SJCRH30 (cell line): ENCODE data around the gene BMPER. TPM values are rescaled to one million over a fixed set of nuclear protein-coding genes. Genes with fewer than 3 reads are reported as not detected.

Experiments
- DNase-seq, 2 experiments: peaks; one replicate each; pipeline ENCODE4 v3.0.0-alpha.2; 2015 to 2020
- H3K27ac ChIP-seq: fragments of 250-450 bp; sonication (Bioruptor Pico); 2 replicates; pipeline ENCODE4 v1.5.1; 2020; ENCODE audit warnings: mild to moderate bottlenecking, moderate library complexity
- H3K27me3 ChIP-seq: fragments of 250-450 bp; sonication (Bioruptor Pico); 2 replicates; pipeline ENCODE4 v1.5.1; 2020; ENCODE audit warnings: mild to moderate bottlenecking, moderate library complexity
- H3K36me3 ChIP-seq: fragments of 250-450 bp; sonication (Bioruptor Pico); 2 replicates; pipeline ENCODE4 v1.5.1; 2020; ENCODE audit warnings: mild to moderate bottlenecking, moderate library complexity
- H3K4me1 ChIP-seq: fragments of 250-450 bp; sonication (Bioruptor Pico); 2 replicates; pipeline ENCODE4 v1.5.1; 2020; ENCODE audit warnings: mild to moderate bottlenecking, moderate library complexity
- H3K4me3 ChIP-seq: fragments of 250-450 bp; sonication (Bioruptor Pico); 2 replicates; pipeline ENCODE4 v1.5.1; 2020; ENCODE audit warnings: mild to moderate bottlenecking, moderate library complexity
- H3K9me3 ChIP-seq: fragments of 250-450 bp; sonication (Bioruptor Pico); replicated peaks from 2 replicates; pipeline ENCODE4 v1.5.1; 2020; ENCODE audit warnings: mild to moderate bottlenecking, moderate library complexity
- total RNA-seq: library from RNA; depleted of rRNA; stranded (reverse); fragments of >200 nt; shearing (Covaris generic); gene quantifications from 2 replicates; pipeline ENCODE4 v1.2.3, GENCODE V29; 2014

BMPER gene
- total RNA-seq, 1 experiment from 2014 or later = 0.47 TPM

- Histone ChIP-seq H3K36me3 (no peaks in the 10 kb centered on the region), H3K4me1 (no peaks in the 10 kb centered on the region), H3K27ac (no peak overlapping the region), H3K27me3 (no peaks in the 10 kb centered on the region; the same call in 1 of the 2 replicates), H3K4me3 (no peak overlapping the region), H3K9me3 (no peaks in the 10 kb centered on the region)
- DNase-seq = no peak
Observed at GRCh38 chr7:34074421-34074820, 169.1 kb downstream of the BMPER start.

DNA sequence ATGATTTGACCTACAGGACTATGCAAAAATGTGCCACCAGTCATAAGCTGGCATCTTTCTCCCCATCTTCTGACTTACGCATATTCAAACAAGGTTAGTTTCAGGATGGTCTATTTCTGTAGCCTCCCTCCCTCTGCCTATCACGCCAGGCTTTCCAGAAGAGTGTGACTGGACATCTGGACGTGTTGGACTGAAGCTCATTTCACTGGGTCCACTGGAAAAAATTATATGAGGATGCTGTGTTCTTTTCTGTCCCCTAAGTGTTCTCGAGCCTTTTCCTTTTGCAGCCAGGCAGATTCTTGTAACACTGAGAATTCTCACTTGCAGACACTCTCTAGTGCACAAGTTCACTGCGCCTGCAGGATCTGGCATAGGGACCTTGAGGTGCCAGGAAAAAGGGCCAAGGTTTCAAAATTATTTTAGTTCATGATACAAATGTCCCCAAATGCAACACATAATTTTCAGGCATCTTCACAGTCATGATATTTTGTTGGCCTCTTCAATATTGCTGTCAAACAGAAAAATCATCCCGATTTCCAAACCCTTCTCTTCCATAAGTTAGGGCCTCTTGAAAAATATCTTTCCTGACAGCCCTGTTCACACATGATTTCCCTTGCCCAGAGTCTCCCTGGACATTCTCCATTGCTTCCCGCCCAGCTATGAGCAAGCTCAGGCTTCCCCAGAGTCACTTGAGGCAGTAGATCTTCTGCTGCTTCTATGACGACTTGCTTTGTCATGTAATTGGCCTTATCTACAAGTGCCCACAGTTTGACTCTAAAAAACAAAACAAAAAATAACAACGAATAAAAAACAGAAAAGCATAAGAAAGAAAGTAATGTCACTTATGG is 170.4 kb downstream of the BMPER start:
- no peak for DNase-seq
- H3K36me3 ChIP-seq = no peaks in the 10 kb centered on the region
- H3K27me3 ChIP-seq = no peaks in the 10 kb centered on the region; the same call in 1 of the 2 replicates
- no peaks in the 10 kb centered on the region for H3K9me3 ChIP-seq
- H3K4me1 ChIP-seq = no peaks in the 10 kb centered on the region
- no peak overlapping the region for H3K4me3 ChIP-seq
- H3K27ac ChIP-seq = no peak overlapping the region

- Histone ChIP-seq H3K36me3 (no peaks in the 10 kb centered on the region), H3K9me3 (no peaks in the 10 kb centered on the region), H3K27me3 (no peaks in the 10 kb centered on the region; the same call in 1 of the 2 replicates), H3K4me3 (no peak overlapping the region), H3K4me1 (no peaks in the 10 kb centered on the region), H3K27ac (no peak overlapping the region)
- no peak for DNase-seq
Observed at GRCh38 chr7:34077168-34077567, 171.8 kb downstream of the BMPER start.

DNA sequence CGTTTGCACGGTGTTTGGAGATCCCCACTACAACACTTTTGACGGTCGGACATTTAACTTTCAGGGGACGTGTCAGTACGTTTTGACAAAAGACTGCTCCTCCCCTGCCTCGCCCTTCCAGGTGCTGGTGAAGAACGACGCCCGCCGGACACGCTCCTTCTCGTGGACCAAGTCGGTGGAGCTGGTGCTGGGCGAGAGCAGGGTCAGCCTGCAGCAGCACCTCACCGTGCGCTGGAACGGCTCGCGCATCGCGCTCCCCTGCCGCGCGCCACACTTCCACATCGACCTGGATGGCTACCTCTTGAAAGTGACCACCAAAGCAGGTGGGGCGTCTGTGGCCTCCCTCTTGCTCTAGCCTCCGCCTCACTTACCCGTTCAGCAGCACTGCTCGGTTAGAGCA is 173.5 kb downstream of the BMPER start:
- H3K4me1 ChIP-seq = no peaks in the 10 kb centered on the region
- H3K27me3 ChIP-seq = no peaks in the 10 kb centered on the region; the same call in 1 of the 2 replicates
- no peaks in the 10 kb centered on the region for H3K36me3 ChIP-seq
- H3K4me3 ChIP-seq = no peak overlapping the region
- no peak for DNase-seq
- no peaks in the 10 kb centered on the region for H3K9me3 ChIP-seq
- H3K27ac ChIP-seq = no peak overlapping the region

DNA sequence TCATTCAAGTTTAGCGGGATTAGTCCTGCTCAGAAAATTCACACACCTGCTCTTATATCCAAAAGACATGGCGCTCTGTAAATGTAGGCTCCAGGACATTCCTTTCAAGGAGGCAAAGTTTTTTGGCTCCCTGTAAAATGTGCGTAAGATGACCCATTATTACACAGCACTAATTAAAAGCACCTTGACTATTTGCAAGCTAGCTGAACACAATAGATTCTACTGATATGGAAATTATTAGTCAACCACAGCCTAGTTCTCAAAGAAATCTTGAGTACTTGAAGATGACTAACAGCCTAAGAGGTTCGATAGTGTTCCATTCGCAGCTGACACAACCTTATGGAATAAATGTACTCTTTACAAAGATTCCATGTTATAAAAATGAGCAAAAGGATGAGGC is 175.2 kb downstream of the BMPER start:
- Histone ChIP-seq H3K4me3 (no peak overlapping the region), H3K9me3 (no peaks in the 10 kb centered on the region), H3K27me3 (no peaks in the 10 kb centered on the region; the same call in 1 of the 2 replicates), H3K36me3 (no peaks in the 10 kb centered on the region), H3K4me1 (no peaks in the 10 kb centered on the region), H3K27ac (no peak overlapping the region)
- no peak for DNase-seq

DNA sequence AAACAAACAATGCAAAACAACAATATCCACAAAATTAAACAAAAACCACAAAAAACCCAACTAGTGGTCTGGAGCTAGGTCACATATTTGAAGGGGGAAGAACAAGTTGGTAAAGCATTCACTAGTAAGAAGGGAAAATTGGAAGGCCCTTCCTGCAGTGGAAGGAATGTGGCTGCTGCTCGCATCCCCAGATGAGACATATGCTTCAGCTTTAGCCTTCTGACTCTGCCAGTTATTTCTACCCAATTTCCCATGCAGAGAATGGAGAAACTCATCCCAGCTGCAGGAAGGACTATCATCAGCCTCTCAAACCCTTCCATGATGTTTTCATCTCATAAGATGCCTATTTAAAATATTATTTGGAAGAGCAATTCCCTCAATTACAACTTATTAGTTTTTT is 176.6 kb downstream of the BMPER start:
- no peaks in the 10 kb centered on the region for H3K4me1 ChIP-seq
- no peak overlapping the region for H3K27ac ChIP-seq
- no peak overlapping the region for H3K4me3 ChIP-seq
- no peaks in the 10 kb centered on the region for H3K9me3 ChIP-seq
- H3K27me3 ChIP-seq = no peaks in the 10 kb centered on the region; the same call in 1 of the 2 replicates
- H3K36me3 ChIP-seq = no peaks in the 10 kb centered on the region
- DNase-seq = no peak

DNA sequence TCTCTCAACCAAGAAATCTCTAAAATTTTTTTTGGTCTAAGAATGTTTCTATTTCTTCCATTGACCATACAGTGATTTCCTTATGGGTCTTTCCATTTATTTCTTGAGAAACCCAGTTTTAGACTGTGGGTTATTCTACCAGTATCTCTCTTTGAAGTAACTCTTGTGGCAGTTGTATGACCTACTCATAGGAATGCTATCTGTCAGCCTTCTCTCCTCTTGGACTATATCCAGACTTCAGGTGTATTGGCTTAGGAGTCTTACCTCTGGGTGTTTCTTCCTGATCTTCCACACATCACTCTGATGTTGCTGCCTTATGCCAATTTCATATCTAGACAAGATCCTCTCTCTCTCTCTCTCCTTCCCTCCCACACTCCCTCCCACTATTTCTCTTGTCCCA is 178.1 kb downstream of the BMPER start:
- H3K27me3 ChIP-seq = no peaks in the 10 kb centered on the region
- no peak for DNase-seq
- no peaks in the 10 kb centered on the region for H3K9me3 ChIP-seq
- no peaks in the 10 kb centered on the region for H3K36me3 ChIP-seq
- H3K4me1 ChIP-seq = no peaks in the 10 kb centered on the region
- H3K27ac ChIP-seq = no peak overlapping the region
- no peak overlapping the region for H3K4me3 ChIP-seq

- H3K27me3 ChIP-seq = no peaks in the 10 kb centered on the region
- no peaks in the 10 kb centered on the region for H3K9me3 ChIP-seq
Observed at GRCh38 chr7:34084651-34085050, 179.3 kb downstream of the BMPER start.

GRCh38 chr7:34086064-34086463 is 180.7 kb downstream of the BMPER start:
- no peaks in the 10 kb centered on the region for H3K9me3 ChIP-seq
- H3K36me3 ChIP-seq = no peaks in the 10 kb centered on the region
- H3K27ac ChIP-seq = no peak overlapping the region
- no peak for DNase-seq
- no peaks in the 10 kb centered on the region for H3K27me3 ChIP-seq
- no peak overlapping the region for H3K4me3 ChIP-seq
- H3K4me1 ChIP-seq = no peaks in the 10 kb centered on the region

More at GRCh38 chr7:34084651-34085050, 179.3 kb downstream of the BMPER start:
- Histone ChIP-seq H3K27ac (no peak overlapping the region), H3K4me1 (no peaks in the 10 kb centered on the region), H3K36me3 (no peaks in the 10 kb centered on the region), H3K4me3 (no peak overlapping the region)
- no peak for DNase-seq

DNA sequence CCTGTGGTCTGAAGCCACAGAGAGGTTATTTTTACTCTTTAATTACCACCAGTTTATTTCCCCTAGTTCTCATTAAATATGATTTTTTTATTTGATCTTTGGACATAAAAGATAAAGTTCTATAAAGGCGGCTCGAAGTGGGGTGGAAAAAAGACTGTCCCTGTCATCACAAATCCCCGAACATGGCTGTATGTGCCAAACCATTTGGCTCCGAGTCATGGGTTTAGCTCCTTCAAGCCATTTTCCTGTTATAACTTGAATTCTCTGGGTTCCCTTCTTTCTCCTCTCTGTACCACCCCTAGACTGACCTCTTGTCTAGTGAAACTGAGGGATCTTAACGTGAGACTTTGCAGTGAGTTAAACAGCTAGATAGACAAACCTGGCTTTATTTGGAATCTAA is 181.6 kb downstream of the BMPER start:
- no peaks in the 10 kb centered on the region for H3K4me1 ChIP-seq
- no peak overlapping the region for H3K27ac ChIP-seq
- H3K36me3 ChIP-seq = no peaks in the 10 kb centered on the region
- H3K4me3 ChIP-seq = no peak overlapping the region
- no peaks in the 10 kb centered on the region for H3K9me3 ChIP-seq
- no peaks in the 10 kb centered on the region for H3K27me3 ChIP-seq
- no peak for DNase-seq

DNA sequence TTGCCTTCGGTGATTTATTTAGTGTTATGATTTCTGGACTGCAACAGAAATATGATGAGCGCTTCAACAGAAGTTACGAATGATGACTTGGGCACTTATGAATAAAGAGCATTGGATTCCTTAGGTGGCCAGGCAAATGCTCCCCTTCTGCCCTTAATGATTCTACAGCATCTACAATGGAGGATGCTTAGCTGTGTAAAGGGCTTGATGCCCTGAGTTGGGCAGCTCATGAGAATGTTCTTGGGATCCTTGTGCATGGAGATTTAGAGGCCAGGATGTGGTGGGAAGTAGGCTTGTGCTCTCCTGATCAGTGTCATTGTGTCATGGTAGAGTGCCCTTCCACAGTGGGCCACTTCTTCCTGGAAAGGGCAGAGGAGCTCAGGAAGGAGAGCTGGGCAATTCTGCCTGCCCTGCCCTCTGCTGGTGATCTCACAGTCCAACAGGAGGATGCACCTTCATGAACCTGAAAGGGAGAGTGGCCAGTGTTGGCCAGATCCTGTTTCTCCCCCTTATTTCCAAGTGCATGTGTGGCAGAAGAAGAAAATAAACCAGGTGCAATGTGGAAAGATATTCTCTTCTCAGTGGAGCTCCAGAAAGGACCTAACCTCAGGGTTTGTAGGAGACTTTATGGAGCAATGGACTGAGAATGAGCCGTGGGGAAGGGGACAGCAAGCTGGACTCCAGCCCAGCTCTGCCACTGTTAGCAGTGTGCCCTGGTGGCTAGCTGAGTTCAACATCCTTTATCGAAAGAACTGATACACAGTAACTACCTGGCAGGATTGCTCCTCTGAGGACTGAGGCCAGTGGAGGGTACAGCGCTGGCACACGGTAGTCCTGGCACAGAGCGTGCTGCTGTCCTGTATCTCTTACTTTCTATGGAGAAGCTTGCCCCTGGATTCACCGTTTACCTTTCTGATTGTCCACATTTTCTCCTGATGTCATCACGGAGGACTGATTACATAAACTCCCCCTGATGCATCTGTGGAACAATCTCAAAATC is 182.9 kb downstream of the BMPER start:
- Histone ChIP-seq H3K27me3 (no peaks in the 10 kb centered on the region), H3K4me1 (no peaks in the 10 kb centered on the region), H3K36me3 (no peaks in the 10 kb centered on the region), H3K27ac (no peak overlapping the region), H3K4me3 (no peak overlapping the region), H3K9me3 (no peaks in the 10 kb centered on the region)
- DNase-seq = peak; percentile 40 to 68

DNA sequence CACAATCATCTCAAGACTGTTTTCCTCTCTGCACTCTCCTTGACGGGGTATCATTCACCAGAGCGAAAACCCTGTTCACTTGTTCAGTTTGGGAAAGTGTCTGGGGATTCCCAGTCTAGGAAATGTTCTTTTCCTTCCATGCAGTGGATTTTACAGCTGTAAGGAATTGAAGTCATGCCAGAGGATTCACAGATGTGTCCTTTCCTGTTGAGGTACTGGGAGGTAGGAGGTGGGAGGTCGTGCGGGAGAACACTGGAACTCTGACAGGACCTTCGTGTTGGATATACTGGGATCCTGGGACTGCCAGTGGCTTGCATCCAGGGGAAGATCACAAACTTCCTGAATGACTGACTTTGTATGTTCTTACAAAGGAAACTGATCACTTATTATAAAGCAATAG is 185.5 kb downstream of the BMPER start:
- H3K9me3 ChIP-seq = no peaks in the 10 kb centered on the region
- no peak overlapping the region for H3K4me3 ChIP-seq
- no peaks in the 10 kb centered on the region for H3K27me3 ChIP-seq
- no peaks in the 10 kb centered on the region for H3K36me3 ChIP-seq
- no peaks in the 10 kb centered on the region for H3K4me1 ChIP-seq
- DNase-seq = no peak
- H3K27ac ChIP-seq = no peak overlapping the region

- H3K27me3 ChIP-seq = no peaks in the 10 kb centered on the region
- H3K4me1 ChIP-seq = no peaks in the 10 kb centered on the region
- H3K9me3 ChIP-seq = no peaks in the 10 kb centered on the region
- H3K36me3 ChIP-seq = no peaks in the 10 kb centered on the region
- H3K4me3 ChIP-seq = no peak overlapping the region
- H3K27ac ChIP-seq = no peak overlapping the region
- peak; percentile 39 to 76 for DNase-seq
Observed at GRCh38 chr7:34091321-34091917, 186.1 kb downstream of the BMPER start.

DNA sequence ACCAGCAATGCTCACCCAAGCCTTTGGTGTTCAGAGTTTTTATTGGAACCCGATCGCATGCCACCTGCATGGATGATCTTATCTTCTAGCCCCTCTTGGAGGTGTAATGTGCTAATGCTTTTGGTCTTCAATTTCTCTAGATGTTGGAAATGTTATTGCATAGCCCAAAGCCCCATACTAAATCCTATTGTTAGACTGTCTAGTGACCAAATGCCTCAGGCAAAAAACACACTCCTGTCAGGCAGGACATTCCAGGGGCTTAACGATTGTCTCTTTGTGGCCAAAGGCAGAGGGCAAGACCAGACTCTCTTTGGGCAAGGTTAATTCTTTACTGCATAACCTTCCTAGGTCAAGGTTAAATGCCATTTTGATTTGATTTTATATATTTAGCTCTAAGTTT is 187.9 kb downstream of the BMPER start:
- Histone ChIP-seq H3K4me1 (no peaks in the 10 kb centered on the region), H3K27ac (no peak overlapping the region), H3K9me3 (no peaks in the 10 kb centered on the region), H3K27me3 (no peaks in the 10 kb centered on the region), H3K4me3 (no peak overlapping the region), H3K36me3 (no peaks in the 10 kb centered on the region)
- no peak for DNase-seq
